Amygdala (tissue), 56 donors: Measurements from ENCODE around the gene TGM3.

Experiments
- DNase-seq, 56 donors: peaks; one replicate each; lab custom pipeline; 2025; lab: John Stamatoyannopoulos, UW

The TGM3 gene

GRCh38 chr20:2373098-2373497 lies 77.3 kb downstream of the TGM3 start:
- no peak for DNase-seq

DNA sequence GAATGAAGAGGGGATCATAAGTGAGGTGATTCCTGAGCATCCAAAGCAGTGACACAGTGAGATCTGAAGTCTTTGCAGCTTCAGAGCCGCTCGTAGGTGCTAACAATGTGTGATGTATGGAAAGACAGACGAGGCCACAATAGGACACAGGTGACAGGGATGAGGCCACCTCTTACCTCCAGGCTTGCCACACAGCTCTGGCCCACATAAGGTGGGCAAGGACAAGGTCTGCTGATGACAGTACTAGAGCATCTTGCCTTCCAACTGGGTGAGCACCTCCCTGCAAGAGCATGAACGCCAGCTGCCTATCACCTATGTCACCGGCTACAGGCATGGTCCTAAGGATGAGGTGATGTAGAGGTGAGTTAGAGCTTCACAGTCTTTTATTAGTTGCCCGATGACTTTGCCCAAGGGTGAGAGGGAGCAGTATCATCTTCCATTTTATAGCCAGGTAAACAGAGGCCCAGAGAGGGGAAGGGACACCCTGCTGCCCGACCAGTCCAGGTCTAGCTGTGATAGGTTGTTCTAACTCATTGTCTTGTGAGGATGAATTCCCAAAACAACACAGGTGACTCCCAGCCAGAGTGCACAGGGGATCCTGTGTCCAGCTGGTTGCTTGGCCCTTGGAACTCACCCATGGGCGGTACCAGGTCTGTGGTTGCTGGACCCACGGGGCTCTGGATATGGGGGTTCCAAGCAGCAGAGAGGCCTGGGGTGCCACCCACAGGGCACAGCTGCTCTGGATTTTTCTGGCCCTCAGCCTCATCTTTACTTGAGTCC lies 78.7 kb downstream of the TGM3 start:
- DNase-seq: no peak

- no peak for DNase-seq
Observed at GRCh38 chr20:2378893-2379292, 83.1 kb downstream of the TGM3 start.

DNA sequence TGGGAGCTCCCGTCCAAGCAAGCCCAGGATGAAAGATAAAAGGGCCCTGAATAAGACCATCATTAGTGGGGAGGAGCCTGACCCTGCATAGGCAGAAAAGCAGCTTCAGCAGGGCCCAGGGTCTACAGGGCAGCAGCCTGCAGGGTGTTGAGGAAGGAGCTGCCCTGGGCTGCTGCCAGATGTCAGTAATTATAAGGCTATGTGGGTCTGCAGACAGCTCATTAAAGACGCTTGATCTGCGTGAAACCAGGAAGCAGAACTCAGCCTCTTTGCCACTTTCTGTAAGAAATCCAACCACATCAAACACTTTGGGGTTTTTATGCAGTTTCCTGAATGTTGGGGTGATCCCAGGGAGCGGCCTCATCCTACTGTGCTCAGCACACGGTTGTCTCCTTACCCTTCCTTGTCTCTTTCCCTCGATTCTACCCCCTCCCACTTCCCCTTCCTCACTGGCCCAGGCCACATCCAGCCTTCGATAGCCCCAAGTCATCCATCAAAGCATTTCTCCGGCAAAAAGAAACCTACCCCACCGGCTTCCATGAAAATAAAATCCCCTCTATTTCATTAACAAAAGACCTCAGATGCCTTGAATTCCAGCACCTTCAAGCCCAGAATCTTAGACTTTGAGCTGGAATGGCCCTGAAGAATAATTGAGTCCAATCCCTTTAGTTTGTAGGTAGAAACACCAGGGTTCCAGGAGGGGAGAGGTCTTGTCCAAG lies 83.9 kb downstream of the TGM3 start:
- no peak for DNase-seq

GRCh38 chr20:2380601-2381000 lies 84.8 kb downstream of the TGM3 start, which contains the start of gene TGM6:
Gene TGM6, plus strand, starts transcription at chr20:2380901. Its CDS starts 68 bp downstream, at chr20:2380969.
- no peak for DNase-seq

GRCh38 chr20:2381303-2381702 lies 85.5 kb downstream of the TGM3 start:
- no peak for DNase-seq

GRCh38 chr20:2382833-2383232 lies 87.0 kb downstream of the TGM3 start:
- DNase-seq: no peak

DNA sequence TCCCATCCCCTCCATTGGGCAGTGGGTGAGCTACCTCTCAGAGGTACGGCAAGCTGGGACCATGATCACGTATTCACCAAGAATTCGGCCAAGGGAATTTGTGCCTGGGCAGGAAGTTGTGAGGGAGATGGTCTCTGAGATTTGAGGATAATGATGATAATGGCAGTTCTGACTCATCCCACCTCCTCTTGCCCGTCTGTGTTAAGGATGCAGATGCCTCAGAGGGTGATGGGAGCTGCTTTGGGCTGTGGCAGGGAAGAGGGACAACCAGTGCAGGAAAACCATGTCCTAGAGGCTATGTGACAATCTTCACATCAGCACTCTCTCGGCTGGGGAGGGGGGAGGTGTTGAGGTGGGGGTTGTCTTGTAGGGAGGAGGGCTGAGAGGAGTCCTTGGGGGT lies 89.2 kb downstream of the TGM3 start:
- peak in 1 of 56 donors; percentile 15 for DNase-seq

GRCh38 chr20:2385496-2385895 lies 89.7 kb downstream of the TGM3 start:
- peak in 3 of 56 donors; percentile 5 to 21 (median 13) for DNase-seq

GRCh38 chr20:2386516-2387179 lies 90.8 kb downstream of the TGM3 start:
- DNase-seq: no peak

- peak in 1 of 56 donors; percentile 2 for DNase-seq
Observed at GRCh38 chr20:2387180-2387577, 91.4 kb downstream of the TGM3 start.

DNA sequence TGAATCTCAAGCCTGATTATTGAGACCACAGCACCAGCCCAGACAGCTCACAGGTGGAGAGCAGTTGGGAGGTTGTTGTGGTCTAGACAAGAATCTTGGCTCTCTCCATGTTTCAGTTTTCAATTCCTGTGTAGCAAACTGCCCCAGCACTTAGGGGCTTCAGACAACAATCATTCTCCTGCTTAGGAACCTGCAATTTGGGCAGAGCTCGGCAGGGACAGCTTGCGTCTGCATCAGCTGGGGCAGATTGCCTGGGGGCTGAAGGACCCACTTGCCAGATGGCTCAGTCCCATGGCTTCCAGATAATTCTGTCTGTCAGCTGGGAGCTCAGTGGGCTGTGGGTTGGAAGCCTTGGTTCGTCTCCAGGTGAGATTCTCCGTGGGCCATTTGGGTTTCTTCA lies 91.8 kb downstream of the TGM3 start:
- peak in 2 of 56 donors; percentile 5 to 11 for DNase-seq
